ENCODE data around the gene CFDP1.

Gene CFDP1

DNA sequence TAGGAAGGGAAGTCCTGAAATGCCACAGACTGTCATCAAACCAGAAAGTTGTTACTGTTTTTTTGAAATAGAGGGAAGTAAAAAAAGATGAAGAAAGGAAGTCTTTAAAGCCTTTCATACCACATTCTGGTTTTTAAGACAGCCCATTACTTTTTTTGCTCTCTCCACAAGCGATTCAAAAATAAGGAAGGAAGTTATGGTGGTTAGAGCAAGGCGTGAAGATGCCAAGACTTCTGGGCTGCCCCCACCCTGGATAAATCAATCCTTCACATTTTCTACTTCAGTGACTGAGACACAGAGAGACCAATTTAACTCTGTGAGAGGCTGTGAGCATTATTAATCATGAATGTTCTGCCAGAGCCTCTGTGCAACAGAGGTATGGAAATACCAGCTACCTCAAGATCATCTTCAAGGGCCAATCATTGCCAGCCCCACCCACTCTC lies 99.6 kb downstream of the CFDP1 start:
- no CpG with 5 or more reads among the region's 2 CpGs for WGBS (ENCODE audit: insufficient coverage)

GRCh38 chr16:75329943-75330342 lies 103.4 kb downstream of the CFDP1 start:
- Histone ChIP-seq H3K4me1 (ENCODE audit: control extremely low read depth in 1 of 4, control insufficient read depth in 4 of 4, insufficient read depth in 4 of 4, low read length in 3 of 4) (peaks cover 4 to 13% (median 12%) of the 10 kb centered on the region in 4 experiments), H3K36me3 (ENCODE audit: control insufficient read depth in 4 of 4, insufficient read depth in 4 of 4, low read length in 3 of 4) (peaks cover 0 to 7% (median 0%) of the 10 kb centered on the region in 4 experiments), H3K27me3 (replicated peaks in 2 of 5; ENCODE audit: control insufficient read depth in 4 of 5, insufficient read depth in 5 of 5, low read length in 4 of 5) (peaks cover 2 to 69% (median 26%) of the 10 kb centered on the region in 5 experiments), H3K4me3 (ENCODE audit: control insufficient read depth in 1 of 7, extremely low read depth in 1 of 7, insufficient read depth in 4 of 7, low read depth in 2 of 7, low read length in 6 of 7) (no peak overlapping the region), H3K27ac (ENCODE audit: insufficient read depth in 1 of 2, low read depth in 1 of 2, low read length in 2 of 2, poor library complexity in 1 of 2, severe bottlenecking in 2 of 2) (no peak overlapping the region), H3K9me3 (ENCODE audit: control extremely low read depth in 1 of 5, control insufficient read depth in 4 of 5, insufficient read depth in 2 of 5, low read depth in 1 of 5, low read length in 4 of 5) (no peaks in the 10 kb centered on the region)
- WGBS (ENCODE audit: insufficient coverage) = 93% methylated on average over 2 of the region's 4 CpGs
- ChIA-PET CTCF (interaction anchor here (1.6 kb wide), 1 partner anchor 10 kb away, joined by 5 read pairs; no protein-coding TSS in a partner anchor), POLR2A (no interaction called here)
- DNase-seq = no peak

More for the DNA sequence above, 99.6 kb downstream of the CFDP1 start:
- peaks cover 2 to 75% (median 48%) of the 10 kb centered on the region in 5 experiments for H3K27me3 ChIP-seq (replicated peaks in 2 of 5; ENCODE audit: control insufficient read depth in 4 of 5, insufficient read depth in 5 of 5, low read length in 4 of 5)
- H3K4me1 ChIP-seq (ENCODE audit: control extremely low read depth in 1 of 4, control insufficient read depth in 4 of 4, insufficient read depth in 4 of 4, low read length in 3 of 4) = peaks cover 4 to 13% (median 12%) of the 10 kb centered on the region in 4 experiments
- ChIA-PET POLR2A (no interaction called here), CTCF (interaction anchor here (1.1 kb wide), 1 partner anchor 31 kb away, joined by 5 read pairs; no protein-coding TSS in a partner anchor)
- no peak overlapping the region for H3K27ac ChIP-seq (ENCODE audit: insufficient read depth in 1 of 2, low read depth in 1 of 2, low read length in 2 of 2, poor library complexity in 1 of 2, severe bottlenecking in 2 of 2)
- DNase-seq = peak; percentile 62 to 89 (median 87)
- H3K9me3 ChIP-seq (ENCODE audit: control extremely low read depth in 1 of 5, control insufficient read depth in 4 of 5, insufficient read depth in 2 of 5, low read depth in 1 of 5, low read length in 4 of 5) = peaks cover 0 to 14% (median 7%) of the 10 kb centered on the region in 5 experiments
- H3K4me3 ChIP-seq (ENCODE audit: control insufficient read depth in 1 of 7, extremely low read depth in 1 of 7, insufficient read depth in 4 of 7, low read depth in 2 of 7, low read length in 6 of 7) = no peak overlapping the region
- peaks cover 0 to 9% (median 0%) of the 10 kb centered on the region in 4 experiments for H3K36me3 ChIP-seq (ENCODE audit: control insufficient read depth in 4 of 4, insufficient read depth in 4 of 4, low read length in 3 of 4)

- ChIA-PET POLR2A (no interaction called here), CTCF (interaction anchor here (1.1 to 1.3 kb wide), 3 partner anchors 59 to 127 kb away, joined by 3 to 4 read pairs (median 3); no protein-coding TSS in a partner anchor)
- 97% methylated on average over 3 of the region's 5 CpGs for WGBS (ENCODE audit: insufficient coverage)
- no peaks in the 10 kb centered on the region for H3K9me3 ChIP-seq (ENCODE audit: control extremely low read depth in 1 of 5, control insufficient read depth in 4 of 5, insufficient read depth in 2 of 5, low read depth in 1 of 5, low read length in 4 of 5)
- H3K4me1 ChIP-seq (ENCODE audit: control extremely low read depth in 1 of 4, control insufficient read depth in 4 of 4, insufficient read depth in 4 of 4, low read length in 3 of 4) = no peaks in the 10 kb centered on the region
- no peak for DNase-seq
- H3K4me3 ChIP-seq (ENCODE audit: control insufficient read depth in 1 of 7, extremely low read depth in 1 of 7, insufficient read depth in 4 of 7, low read depth in 2 of 7, low read length in 6 of 7) = no peak overlapping the region
- peaks cover 2 to 93% (median 28%) of the 10 kb centered on the region in 5 experiments for H3K27me3 ChIP-seq (replicated peaks in 2 of 5; ENCODE audit: control insufficient read depth in 4 of 5, insufficient read depth in 5 of 5, low read length in 4 of 5)
- no peak overlapping the region for H3K27ac ChIP-seq (ENCODE audit: insufficient read depth in 1 of 2, low read depth in 1 of 2, low read length in 2 of 2, poor library complexity in 1 of 2, severe bottlenecking in 2 of 2)
- peaks cover 0 to 10% (median 0%) of the 10 kb centered on the region in 4 experiments for H3K36me3 ChIP-seq (ENCODE audit: control insufficient read depth in 4 of 4, insufficient read depth in 4 of 4, low read length in 3 of 4)
These were observed 107.0 kb downstream of the CFDP1 start for GRCh38 chr16:75326333-75326732.

GRCh38 chr16:75323933-75324332 lies 109.4 kb downstream of the CFDP1 start:
- Histone ChIP-seq H3K4me3 (ENCODE audit: control insufficient read depth in 1 of 7, extremely low read depth in 1 of 7, insufficient read depth in 4 of 7, low read depth in 2 of 7, low read length in 6 of 7) (no peak overlapping the region), H3K4me1 (ENCODE audit: control extremely low read depth in 1 of 4, control insufficient read depth in 4 of 4, insufficient read depth in 4 of 4, low read length in 3 of 4) (peaks cover 6 to 14% (median 10%) of the 10 kb centered on the region in 4 experiments), H3K27me3 (replicated peaks in 2 of 5; ENCODE audit: control insufficient read depth in 4 of 5, insufficient read depth in 5 of 5, low read length in 4 of 5) (peaks cover 0 to 91% (median 24%) of the 10 kb centered on the region in 5 experiments), H3K27ac (ENCODE audit: insufficient read depth in 1 of 2, low read depth in 1 of 2, low read length in 2 of 2, poor library complexity in 1 of 2, severe bottlenecking in 2 of 2) (no peak overlapping the region), H3K9me3 (ENCODE audit: control extremely low read depth in 1 of 5, control insufficient read depth in 4 of 5, insufficient read depth in 2 of 5, low read depth in 1 of 5, low read length in 4 of 5) (no peaks in the 10 kb centered on the region), H3K36me3 (ENCODE audit: control insufficient read depth in 4 of 4, insufficient read depth in 4 of 4, low read length in 3 of 4) (peaks cover 0 to 10% (median 0%) of the 10 kb centered on the region in 4 experiments)
- no peak for DNase-seq
- POLR2A ChIA-PET = interaction anchor here (0.6 to 0.7 kb wide), 2 partner anchors 43 to 491 kb away, joined by 3 to 4 read pairs; no protein-coding TSS in a partner anchor
- CTCF ChIA-PET = interaction anchor here (2.0 kb wide), 1 partner anchor 12 kb away, joined by 5 read pairs; no protein-coding TSS in a partner anchor
- 100% methylated on average over 2 of the region's 3 CpGs for WGBS (ENCODE audit: insufficient coverage)

DNA sequence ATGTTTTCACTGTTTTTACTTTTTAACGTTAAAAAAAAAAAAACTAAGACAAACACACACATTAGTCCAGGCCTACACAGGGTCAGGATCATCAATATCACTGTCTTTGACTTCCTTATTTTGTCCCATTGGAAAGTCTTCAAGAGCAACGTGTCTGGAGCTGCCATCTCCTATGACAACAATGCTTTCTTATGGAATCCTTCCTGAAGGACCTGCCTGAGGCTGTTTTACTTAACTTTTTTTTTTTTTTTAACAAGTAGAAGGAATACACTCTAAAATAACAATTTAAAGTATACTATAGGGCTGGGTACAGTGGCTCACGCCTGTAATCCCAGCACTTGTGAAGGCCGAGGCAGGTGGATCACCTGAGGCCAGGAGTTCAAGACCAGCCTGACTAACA lies 110.1 kb downstream of the CFDP1 start:
- ChIA-PET POLR2A (no interaction called here), CTCF (no interaction called here)
- Histone ChIP-seq H3K27me3 (replicated peaks in 2 of 5; ENCODE audit: control insufficient read depth in 4 of 5, insufficient read depth in 5 of 5, low read length in 4 of 5) (peaks cover 0 to 93% (median 28%) of the 10 kb centered on the region in 5 experiments), H3K4me3 (ENCODE audit: control insufficient read depth in 1 of 7, extremely low read depth in 1 of 7, insufficient read depth in 4 of 7, low read depth in 2 of 7, low read length in 6 of 7) (no peak overlapping the region), H3K36me3 (ENCODE audit: control insufficient read depth in 4 of 4, insufficient read depth in 4 of 4, low read length in 3 of 4) (peaks cover 0 to 11% (median 0%) of the 10 kb centered on the region in 4 experiments), H3K9me3 (ENCODE audit: control extremely low read depth in 1 of 5, control insufficient read depth in 4 of 5, insufficient read depth in 2 of 5, low read depth in 1 of 5, low read length in 4 of 5) (no peaks in the 10 kb centered on the region), H3K4me1 (ENCODE audit: control extremely low read depth in 1 of 4, control insufficient read depth in 4 of 4, insufficient read depth in 4 of 4, low read length in 3 of 4) (peaks cover 6 to 14% (median 10%) of the 10 kb centered on the region in 4 experiments), H3K27ac (ENCODE audit: insufficient read depth in 1 of 2, low read depth in 1 of 2, low read length in 2 of 2, poor library complexity in 1 of 2, severe bottlenecking in 2 of 2) (no peak overlapping the region)
- 90% methylated on average over 2 of the region's 4 CpGs for WGBS (ENCODE audit: insufficient coverage)
- DNase-seq = no peak

DNA sequence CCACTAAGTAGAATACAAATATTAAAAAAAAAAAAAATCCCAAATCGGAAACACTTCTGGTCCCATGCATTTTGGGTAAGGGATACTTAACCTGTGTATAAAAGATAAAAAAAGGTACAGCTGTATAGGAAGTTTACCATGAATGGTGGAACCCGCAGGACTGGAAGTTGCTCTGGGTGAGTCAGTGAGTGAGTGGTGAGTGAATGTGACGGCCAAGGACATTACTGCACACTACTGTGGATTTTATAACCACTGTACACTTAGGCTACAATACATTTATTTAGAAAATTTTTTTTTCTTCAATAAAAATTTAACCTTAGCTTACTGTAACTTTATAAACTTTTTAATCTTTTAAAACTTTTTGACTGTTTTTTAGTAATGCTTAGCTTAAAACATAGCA lies 110.6 kb downstream of the CFDP1 start:
- ChIA-PET CTCF (no interaction called here), POLR2A (no interaction called here)
- WGBS (ENCODE audit: insufficient coverage) = 83% methylated on average over 1 of the region's 3 CpGs
- peaks cover 6 to 14% (median 10%) of the 10 kb centered on the region in 4 experiments for H3K4me1 ChIP-seq (ENCODE audit: control extremely low read depth in 1 of 4, control insufficient read depth in 4 of 4, insufficient read depth in 4 of 4, low read length in 3 of 4)
- no peak overlapping the region for H3K27ac ChIP-seq (ENCODE audit: insufficient read depth in 1 of 2, low read depth in 1 of 2, low read length in 2 of 2, poor library complexity in 1 of 2, severe bottlenecking in 2 of 2)
- peaks cover 0 to 16% (median 0%) of the 10 kb centered on the region in 4 experiments for H3K36me3 ChIP-seq (ENCODE audit: control insufficient read depth in 4 of 4, insufficient read depth in 4 of 4, low read length in 3 of 4)
- peaks cover 0 to 96% (median 29%) of the 10 kb centered on the region in 5 experiments for H3K27me3 ChIP-seq (replicated peaks in 2 of 5; ENCODE audit: control insufficient read depth in 4 of 5, insufficient read depth in 5 of 5, low read length in 4 of 5)
- H3K9me3 ChIP-seq (ENCODE audit: control extremely low read depth in 1 of 5, control insufficient read depth in 4 of 5, insufficient read depth in 2 of 5, low read depth in 1 of 5, low read length in 4 of 5) = no peaks in the 10 kb centered on the region
- no peak overlapping the region for H3K4me3 ChIP-seq (ENCODE audit: control insufficient read depth in 1 of 7, extremely low read depth in 1 of 7, insufficient read depth in 4 of 7, low read depth in 2 of 7, low read length in 6 of 7)
- no peak for DNase-seq

DNA sequence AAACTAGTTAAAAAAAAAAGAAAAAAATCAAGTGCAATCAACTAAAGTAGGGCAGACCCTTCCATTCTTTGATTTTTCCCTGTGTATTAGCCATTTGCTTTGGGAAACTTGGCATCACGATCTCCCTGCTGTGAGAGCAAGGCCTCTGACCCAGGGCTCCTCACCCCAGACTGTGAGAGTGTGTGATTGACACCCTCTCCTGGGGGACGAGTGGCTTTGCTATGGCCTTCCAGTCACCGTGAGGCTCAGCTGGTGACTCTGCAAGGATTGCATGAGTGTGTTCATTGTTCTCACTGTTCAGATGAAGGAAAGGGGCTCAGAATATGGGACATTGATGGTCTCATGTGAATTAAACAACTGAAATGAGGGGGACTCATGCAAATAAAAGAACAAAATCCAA lies 112.9 kb downstream of the CFDP1 start:
- Histone ChIP-seq H3K4me1 (ENCODE audit: control extremely low read depth in 1 of 4, control insufficient read depth in 4 of 4, insufficient read depth in 4 of 4, low read length in 3 of 4) (peaks cover 6 to 14% (median 10%) of the 10 kb centered on the region in 4 experiments), H3K9me3 (ENCODE audit: control extremely low read depth in 1 of 5, control insufficient read depth in 4 of 5, insufficient read depth in 2 of 5, low read depth in 1 of 5, low read length in 4 of 5) (no peaks in the 10 kb centered on the region), H3K36me3 (ENCODE audit: control insufficient read depth in 4 of 4, insufficient read depth in 4 of 4, low read length in 3 of 4) (peaks cover 0 to 16% (median 4%) of the 10 kb centered on the region in 4 experiments), H3K4me3 (ENCODE audit: control insufficient read depth in 1 of 7, extremely low read depth in 1 of 7, insufficient read depth in 4 of 7, low read depth in 2 of 7, low read length in 6 of 7) (no peak overlapping the region), H3K27ac (ENCODE audit: insufficient read depth in 1 of 2, low read depth in 1 of 2, low read length in 2 of 2, poor library complexity in 1 of 2, severe bottlenecking in 2 of 2) (no peak overlapping the region), H3K27me3 (replicated peaks in 2 of 5; ENCODE audit: control insufficient read depth in 4 of 5, insufficient read depth in 5 of 5, low read length in 4 of 5) (peaks cover 0 to 91% (median 36%) of the 10 kb centered on the region in 5 experiments)
- DNase-seq = no peak
- WGBS (ENCODE audit: insufficient coverage) = 100% methylated on average over 2 of the region's 3 CpGs
- POLR2A ChIA-PET = no interaction called here
- CTCF ChIA-PET = interaction anchor here (1.1 to 1.6 kb wide), 2 partner anchors 9 to 14 kb away, joined by 4 to 5 read pairs; no protein-coding TSS in a partner anchor

Data from common myeloid progenitor, CD34-positive (primary cell).